ENCODE data around the gene SLC44A4.

The SLC44A4 gene

DNA sequence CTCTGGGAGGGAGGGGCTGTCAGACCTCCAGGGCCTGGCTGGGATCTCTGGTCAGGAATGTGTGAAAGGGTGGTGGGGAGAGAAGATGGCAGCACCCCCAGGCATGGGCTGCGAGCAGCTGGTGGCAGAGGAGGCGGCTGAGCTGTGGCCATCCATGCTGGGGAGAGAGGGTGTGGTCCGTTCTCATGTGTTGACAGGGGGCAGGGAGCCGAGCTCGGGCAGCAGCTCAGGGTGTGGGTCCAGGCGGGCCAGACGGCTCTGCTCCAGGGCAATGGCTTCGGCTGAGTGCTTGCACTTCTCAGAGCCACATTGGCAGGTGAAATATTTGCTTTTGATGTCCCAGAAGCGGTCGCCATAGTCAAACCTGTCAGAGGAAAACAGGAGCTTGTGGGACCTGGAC lies 1.1 kb upstream of the SLC44A4 start:
- no peak overlapping the region for H3K27ac Mint-ChIP-seq
- H3K9me3 Mint-ChIP-seq, result no peaks in the 10 kb centered on the region
- H3K4me1 Mint-ChIP-seq, result no peaks in the 10 kb centered on the region
- TF ChIP-seq, protein P1, sequence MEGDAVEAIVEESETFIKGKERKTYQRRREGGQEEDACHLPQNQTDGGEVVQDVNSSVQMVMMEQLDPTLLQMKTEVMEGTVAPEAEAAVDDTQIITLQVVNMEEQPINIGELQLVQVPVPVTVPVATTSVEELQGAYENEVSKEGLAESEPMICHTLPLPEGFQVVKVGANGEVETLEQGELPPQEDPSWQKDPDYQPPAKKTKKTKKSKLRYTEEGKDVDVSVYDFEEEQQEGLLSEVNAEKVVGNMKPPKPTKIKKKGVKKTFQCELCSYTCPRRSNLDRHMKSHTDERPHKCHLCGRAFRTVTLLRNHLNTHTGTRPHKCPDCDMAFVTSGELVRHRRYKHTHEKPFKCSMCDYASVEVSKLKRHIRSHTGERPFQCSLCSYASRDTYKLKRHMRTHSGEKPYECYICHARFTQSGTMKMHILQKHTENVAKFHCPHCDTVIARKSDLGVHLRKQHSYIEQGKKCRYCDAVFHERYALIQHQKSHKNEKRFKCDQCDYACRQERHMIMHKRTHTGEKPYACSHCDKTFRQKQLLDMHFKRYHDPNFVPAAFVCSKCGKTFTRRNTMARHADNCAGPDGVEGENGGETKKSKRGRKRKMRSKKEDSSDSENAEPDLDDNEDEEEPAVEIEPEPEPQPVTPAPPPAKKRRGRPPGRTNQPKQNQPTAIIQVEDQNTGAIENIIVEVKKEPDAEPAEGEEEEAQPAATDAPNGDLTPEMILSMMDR (IDR thresholded peaks at IDR 0.05; ENCODE audit: unreplicated experiment in 3 of 3), result no peak
- no peaks in the 10 kb centered on the region for H3K27me3 Mint-ChIP-seq (ENCODE audit: low read depth)
- no peak overlapping the region for H3K4me3 Mint-ChIP-seq
- H3K36me3 Mint-ChIP-seq (ENCODE audit: low read depth), result peaks cover 34% of the 10 kb centered on the region

DNA sequence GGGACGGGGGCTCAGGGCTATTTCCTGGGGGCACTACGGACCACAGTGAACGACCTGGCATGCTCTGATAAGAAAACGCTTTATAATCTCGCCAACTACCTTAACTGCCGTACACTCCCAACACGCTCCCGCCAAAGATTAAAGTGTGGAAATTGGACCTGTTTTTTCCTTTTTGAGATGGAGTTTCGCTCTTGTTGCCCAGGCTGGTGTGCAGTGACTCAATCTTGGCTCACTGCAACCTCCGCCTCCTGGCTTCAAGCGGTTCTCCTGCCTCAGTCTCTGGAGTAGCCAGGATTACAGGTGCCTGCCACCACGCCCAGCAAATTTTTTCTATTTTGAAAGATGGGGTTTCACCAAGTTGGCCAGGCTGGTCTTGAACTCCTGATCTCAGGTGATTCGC lies 346 bp upstream of the SLC44A4 start:
- H3K4me1 Mint-ChIP-seq, result no peaks in the 10 kb centered on the region
- peak overlapping the region in 2 of 3 experiments; percentile 36 to 93 for H3K27ac Mint-ChIP-seq
- peak overlapping the region in 2 of 3 experiments; percentile 52 to 74 for H3K4me3 Mint-ChIP-seq
- H3K36me3 Mint-ChIP-seq (ENCODE audit: low read depth), result peaks cover 33% of the 10 kb centered on the region
- H3K27me3 Mint-ChIP-seq (ENCODE audit: low read depth), result no peaks in the 10 kb centered on the region
- TF ChIP-seq, protein P1 (IDR thresholded peaks at IDR 0.05; ENCODE audit: unreplicated experiment in 3 of 3), result no peak
- H3K9me3 Mint-ChIP-seq, result no peaks in the 10 kb centered on the region

DNA sequence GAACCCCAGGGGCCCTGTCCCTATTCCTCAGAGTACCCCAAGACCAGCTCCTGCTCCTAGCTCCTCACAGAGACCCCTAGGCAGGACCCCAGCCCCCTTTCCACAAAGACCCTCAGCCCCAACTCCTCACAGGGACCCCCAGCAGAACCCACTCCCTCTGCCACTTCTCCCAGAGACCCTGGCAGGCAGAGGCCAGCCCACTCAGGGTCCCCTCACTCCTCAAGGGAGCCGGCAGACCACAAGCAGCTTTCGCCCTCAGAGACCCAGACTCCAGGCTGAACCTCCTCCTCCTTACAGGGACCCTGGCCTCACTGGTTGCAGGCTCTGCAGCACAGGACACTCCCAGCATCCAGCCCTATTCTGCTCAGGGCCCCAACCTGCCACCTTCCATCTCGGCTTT lies 575 bp downstream of the SLC44A4 start:
- peak overlapping the region; percentile 24 to 74 (median 60) for H3K4me3 Mint-ChIP-seq
- H3K27me3 Mint-ChIP-seq (ENCODE audit: low read depth), result no peaks in the 10 kb centered on the region
- peaks cover 33% of the 10 kb centered on the region for H3K36me3 Mint-ChIP-seq (ENCODE audit: low read depth)
- no peaks in the 10 kb centered on the region for H3K9me3 Mint-ChIP-seq
- H3K27ac Mint-ChIP-seq, result peak overlapping the region; percentile 58 to 93 (median 88)
- TF ChIP-seq, protein P1 (IDR thresholded peaks at IDR 0.05; ENCODE audit: unreplicated experiment in 3 of 3), result no peak
- no peaks in the 10 kb centered on the region for H3K4me1 Mint-ChIP-seq

DNA sequence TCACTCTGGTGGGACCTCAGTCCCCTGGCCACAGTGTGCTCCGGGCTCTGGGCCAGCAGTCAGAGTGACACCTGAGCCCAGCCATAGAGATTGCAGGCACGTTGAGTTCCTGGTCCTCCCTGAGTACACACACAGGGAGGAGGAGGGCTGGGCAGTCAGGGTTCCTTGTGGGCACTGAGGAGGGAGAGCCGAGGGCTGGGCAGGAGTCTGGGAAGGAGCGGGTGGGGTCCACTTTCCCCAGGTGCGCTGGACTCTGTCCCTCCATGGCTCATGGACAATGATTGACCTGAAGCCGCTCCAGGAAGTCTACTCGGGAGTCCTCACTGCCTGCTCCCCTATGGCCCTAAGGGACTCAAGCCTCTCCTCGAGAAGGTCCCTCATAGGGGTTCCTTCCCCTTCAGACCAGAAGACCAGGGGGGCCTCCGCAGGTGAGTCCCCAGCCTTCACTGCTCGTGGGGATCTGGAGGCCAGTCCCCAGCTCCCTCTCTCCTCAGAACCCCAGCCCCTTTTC lies 1.1 kb downstream of the SLC44A4 start:
- TF ChIP-seq, protein P1 (IDR thresholded peaks at IDR 0.05; ENCODE audit: unreplicated experiment in 3 of 3), result no peak
- Mint-ChIP-seq H3K27me3 (ENCODE audit: low read depth) (no peaks in the 10 kb centered on the region), H3K4me3 (peak overlapping the region; percentile 24 to 74 (median 60)), H3K27ac (peak overlapping the region; percentile 58 to 93 (median 88)), H3K4me1 (no peaks in the 10 kb centered on the region), H3K9me3 (no peaks in the 10 kb centered on the region), H3K36me3 (ENCODE audit: low read depth) (peaks cover 27% of the 10 kb centered on the region)

DNA sequence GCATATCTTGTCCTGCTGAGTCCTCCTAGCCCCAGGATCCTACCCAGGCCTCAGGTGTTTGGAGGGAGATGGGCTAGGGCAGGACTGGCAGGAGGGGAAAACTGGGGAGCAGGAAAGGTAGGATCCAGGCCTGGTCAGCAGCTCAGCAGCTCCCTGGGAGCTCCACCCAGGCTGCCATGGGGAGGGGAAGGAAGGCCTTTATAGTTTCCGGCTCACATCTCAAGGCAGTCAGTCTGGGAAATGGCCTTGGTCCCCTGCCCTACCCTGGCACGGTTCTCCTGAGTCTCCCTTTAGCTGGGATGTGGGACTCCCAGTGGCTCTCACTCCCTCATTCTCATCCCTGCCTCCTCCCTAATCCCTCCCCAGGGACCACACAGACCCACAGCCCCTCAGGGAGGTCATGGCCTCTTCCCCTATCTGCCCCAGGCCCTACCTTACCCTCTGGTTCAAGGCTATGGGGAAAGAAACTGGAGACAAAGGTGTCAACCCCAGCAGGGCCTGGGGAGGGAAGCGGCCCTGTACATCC lies 1.6 kb downstream of the SLC44A4 start:
- H3K9me3 Mint-ChIP-seq, result no peaks in the 10 kb centered on the region
- TF ChIP-seq, protein P1 (IDR thresholded peaks at IDR 0.05; ENCODE audit: unreplicated experiment in 3 of 3), result no peak

DNA sequence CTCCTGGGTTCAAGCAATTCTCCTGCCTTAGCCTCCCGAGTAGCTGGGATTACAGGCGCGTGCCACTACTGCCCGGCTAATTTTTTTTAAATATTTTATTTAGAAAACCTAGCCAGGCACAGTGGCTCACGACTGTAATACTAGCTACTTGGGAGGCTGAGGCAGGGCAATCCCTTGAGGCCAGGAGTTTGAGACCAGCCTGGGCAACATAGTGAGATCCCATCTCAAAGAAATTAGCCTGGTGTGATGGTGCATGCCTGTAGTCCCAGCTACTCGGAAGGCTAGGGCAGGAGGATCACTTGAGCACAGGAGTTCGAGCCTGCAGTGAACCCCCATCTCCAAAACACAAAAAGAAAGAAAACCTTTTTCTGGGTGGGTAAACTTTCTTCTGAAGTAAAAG lies 2.4 kb downstream of the SLC44A4 start:
- TF ChIP-seq, protein P1 (IDR thresholded peaks at IDR 0.05; ENCODE audit: unreplicated experiment in 3 of 3), result no peak
- H3K27me3 Mint-ChIP-seq (ENCODE audit: low read depth), result no peaks in the 10 kb centered on the region
- no peak overlapping the region for H3K27ac Mint-ChIP-seq
- no peaks in the 10 kb centered on the region for H3K9me3 Mint-ChIP-seq
- peaks cover 15% of the 10 kb centered on the region for H3K36me3 Mint-ChIP-seq (ENCODE audit: low read depth)
- H3K4me3 Mint-ChIP-seq, result no peak overlapping the region
- peaks cover 5% of the 10 kb centered on the region for H3K4me1 Mint-ChIP-seq

More for the DNA sequence above, 1.6 kb downstream of the SLC44A4 start:
- Mint-ChIP-seq H3K4me3 (peak overlapping the region in 1 of 3 experiments; percentile 74), H3K36me3 (ENCODE audit: low read depth) (peaks cover 22% of the 10 kb centered on the region), H3K4me1 (no peaks in the 10 kb centered on the region), H3K27me3 (ENCODE audit: low read depth) (no peaks in the 10 kb centered on the region), H3K27ac (peak overlapping the region; percentile 58 to 93 (median 59))
